BLaER1 (cell line): ENCODE measurements around the gene NRP2.
A peak's percentile ranks its signal among the peaks of the same experiment; 100 is the strongest.

Experiments used
- H3K27ac ChIP-seq: shearing (Covaris generic); formaldehyde crosslinking; 2 replicates; pipeline ENCODE4 v1.8.1; 2022
- H3K27me3 ChIP-seq: shearing (Covaris generic); formaldehyde crosslinking; 2 replicates; pipeline ENCODE4 v1.8.1; 2022
- H3K36me3 ChIP-seq: shearing (Covaris generic); formaldehyde crosslinking; 2 replicates; pipeline ENCODE4 v1.8.1; 2022
- H3K4me1 ChIP-seq: shearing (Covaris generic); formaldehyde crosslinking; 2 replicates; pipeline ENCODE4 v1.8.1; 2022
- H3K4me2 ChIP-seq: shearing (Covaris generic); formaldehyde crosslinking; 2 replicates; pipeline ENCODE4 v1.8.1; 2022
- H3K4me3 ChIP-seq: shearing (Covaris generic); formaldehyde crosslinking; 2 replicates; pipeline ENCODE4 v1.8.1; 2022
- H3K9ac ChIP-seq: shearing (Covaris generic); formaldehyde crosslinking; 2 replicates; pipeline ENCODE4 v1.8.1; 2022
- H3K9me3 ChIP-seq: shearing (Covaris generic); formaldehyde crosslinking; 2 replicates; pipeline ENCODE4 v1.8.1; 2022
- H4K20me1 ChIP-seq: shearing (Covaris generic); formaldehyde crosslinking; 2 replicates; pipeline ENCODE4 v1.8.1; 2022
- Cebpa-rat ChIP-seq: shearing (Covaris generic); IDR thresholded peaks from 2 replicates; pipeline ENCODE4 v1.8.1; 2022

Gene NRP2

DNA sequence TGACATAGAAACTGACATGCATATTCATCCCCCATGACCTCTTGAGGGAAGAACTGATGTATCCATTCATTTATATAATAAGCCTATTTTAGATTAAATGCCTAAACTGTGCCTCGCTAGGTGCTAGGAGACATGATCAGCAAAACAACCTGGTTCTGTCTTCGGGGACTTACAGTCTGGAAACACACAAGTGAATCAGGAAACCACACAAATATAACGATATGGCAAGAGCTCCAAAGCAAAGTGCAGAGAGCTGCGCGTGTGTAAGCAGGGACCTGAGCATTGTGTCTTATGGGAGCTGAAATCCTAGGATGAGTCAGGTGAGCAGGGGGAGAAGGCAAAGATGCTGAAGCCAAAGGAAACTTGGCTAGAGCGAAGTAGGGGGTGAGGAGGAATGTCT, 120.6 kb downstream of the NRP2 start:
- Histone ChIP-seq H3K9ac (no peak overlapping the region), H3K4me2 (peak overlapping the region; percentile 58), H3K27ac (no peak overlapping the region), H3K9me3 (peaks cover 12% of the 10 kb centered on the region), H3K4me3 (no peak overlapping the region), H3K27me3 (no peaks in the 10 kb centered on the region), H4K20me1 (no peaks in the 10 kb centered on the region), H3K36me3 (0 out of 2 replicates have a peak, but pooled peaks cover 4% of the 10 kb centered on the region), H3K4me1 (peaks cover 27% of the 10 kb centered on the region)
- no peak for TF ChIP-seq Cebpa-rat

DNA sequence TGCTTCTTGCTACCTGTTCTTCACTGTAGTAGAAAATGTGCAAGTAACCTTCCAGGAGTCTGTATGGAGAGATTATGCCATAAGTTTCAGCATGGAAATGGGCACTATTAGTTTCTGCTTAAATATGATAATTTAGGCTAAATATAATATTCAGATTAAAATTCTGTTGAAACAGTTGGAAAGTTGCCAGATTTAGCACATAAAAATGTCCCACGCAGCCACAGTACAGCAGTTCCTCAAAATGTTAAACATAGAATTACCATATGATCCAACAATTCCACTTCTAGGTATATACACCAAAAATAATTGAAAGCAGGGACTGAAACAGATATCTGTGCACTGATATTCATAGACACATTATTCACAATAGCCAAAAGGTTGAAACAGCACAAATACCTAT, 121.2 kb downstream of the NRP2 start:
- H3K9me3 ChIP-seq = peaks cover 7% of the 10 kb centered on the region
- no peak overlapping the region for H3K4me3 ChIP-seq
- H4K20me1 ChIP-seq = no peaks in the 10 kb centered on the region
- H3K4me1 ChIP-seq = peaks cover 27% of the 10 kb centered on the region
- H3K36me3 ChIP-seq = 0 out of 2 replicates have a peak, but pooled peaks cover 3% of the 10 kb centered on the region
- no peak for TF ChIP-seq Cebpa-rat
- no peaks in the 10 kb centered on the region for H3K27me3 ChIP-seq
- H3K9ac ChIP-seq = no peak overlapping the region
- H3K4me2 ChIP-seq = peak overlapping the region; percentile 58; the same call in 1 of the 2 replicates
- H3K27ac ChIP-seq = no peak overlapping the region

DNA sequence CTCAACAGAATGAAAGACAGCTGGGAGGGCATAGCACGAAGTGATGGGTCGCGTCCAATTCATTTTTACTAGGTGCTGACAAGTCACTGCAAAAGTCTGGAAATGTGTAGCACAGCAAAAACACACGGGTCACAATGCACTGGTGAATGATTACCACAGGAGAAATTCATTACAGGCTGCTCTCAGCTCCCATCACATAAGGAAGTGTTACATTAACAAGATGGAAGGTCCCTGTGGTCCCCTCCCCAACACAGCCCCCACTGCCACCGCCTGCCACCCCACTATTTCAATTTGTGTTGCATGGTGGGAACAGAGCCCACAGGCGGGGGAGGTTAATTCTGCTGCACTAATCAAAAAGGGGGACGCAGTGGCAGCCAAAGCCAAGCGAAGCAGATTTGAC, 122.8 kb downstream of the NRP2 start:
- Histone ChIP-seq H3K27me3 (no peaks in the 10 kb centered on the region), H3K36me3 (no peaks in the 10 kb centered on the region), H3K4me3 (no peak overlapping the region), H3K4me2 (no peak overlapping the region), H3K4me1 (peaks cover 27% of the 10 kb centered on the region), H3K9ac (no peak overlapping the region), H3K9me3 (no peaks in the 10 kb centered on the region), H4K20me1 (no peaks in the 10 kb centered on the region), H3K27ac (no peak overlapping the region)
- TF ChIP-seq Cebpa-rat = no peak

DNA sequence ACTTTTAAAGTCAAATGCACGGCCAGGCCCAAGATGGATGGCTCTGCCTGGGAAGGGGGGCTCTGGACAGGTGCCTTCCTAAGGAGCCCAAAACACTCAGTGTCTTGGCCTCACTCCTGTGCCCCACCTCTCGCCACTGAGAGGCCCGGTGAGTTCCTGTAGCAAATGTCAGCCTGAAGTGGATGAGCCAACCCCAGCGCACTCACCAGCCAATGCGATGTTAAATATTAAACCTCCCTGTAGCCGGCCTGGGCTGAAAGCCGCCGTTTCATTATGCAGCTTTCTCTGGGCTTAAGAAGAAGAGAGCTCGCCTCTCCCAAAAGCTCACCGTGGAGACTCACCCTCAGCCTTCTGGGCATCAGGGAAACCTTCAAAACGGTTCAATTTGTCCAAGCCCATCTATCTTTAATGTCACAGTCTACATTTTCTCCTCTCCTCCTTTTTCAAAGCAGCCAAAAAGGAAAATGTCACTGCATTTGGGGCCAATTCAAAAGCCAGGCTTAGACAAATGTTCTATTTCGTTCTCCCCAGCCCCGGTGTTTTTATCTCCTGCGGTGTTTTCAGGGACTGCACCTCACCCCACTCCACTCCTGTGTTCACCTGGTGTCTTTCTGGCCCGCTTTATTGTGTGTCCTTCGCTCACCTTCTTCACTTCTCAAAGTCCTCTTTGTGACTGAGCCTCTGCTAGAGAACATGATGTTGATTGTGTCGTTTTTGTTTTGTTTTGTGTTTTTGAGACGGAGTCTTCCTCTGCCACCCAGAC, 124.0 kb downstream of the NRP2 start:
- no peak for TF ChIP-seq Cebpa-rat
- H3K9ac ChIP-seq = no peak overlapping the region
- no peaks in the 10 kb centered on the region for H4K20me1 ChIP-seq
- no peak overlapping the region for H3K4me2 ChIP-seq
- H3K4me1 ChIP-seq = peaks cover 24% of the 10 kb centered on the region
- no peaks in the 10 kb centered on the region for H3K27me3 ChIP-seq
- H3K36me3 ChIP-seq = no peaks in the 10 kb centered on the region
- no peaks in the 10 kb centered on the region for H3K9me3 ChIP-seq
- no peak overlapping the region for H3K27ac ChIP-seq
- H3K4me3 ChIP-seq = no peak overlapping the region

DNA sequence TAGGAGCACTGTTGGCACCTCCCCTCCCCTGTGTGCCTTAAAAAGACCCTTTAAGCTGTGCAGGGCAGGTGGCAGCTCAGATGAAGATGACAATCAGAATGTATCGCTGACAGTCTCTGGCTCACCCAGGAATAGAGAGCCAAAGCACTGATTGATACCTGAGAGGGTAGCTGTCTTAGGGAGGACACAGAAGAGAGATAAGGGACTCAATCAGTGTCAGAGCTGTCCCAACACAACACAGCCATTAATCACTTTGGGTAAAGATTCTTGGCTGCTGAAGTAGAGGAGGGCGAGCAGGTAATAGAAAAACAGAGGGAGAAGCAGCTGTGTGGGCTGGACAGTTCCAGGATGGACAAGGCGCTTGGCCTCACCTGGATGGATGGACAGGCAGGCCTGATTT, 124.9 kb downstream of the NRP2 start:
- no peak for TF ChIP-seq Cebpa-rat
- Histone ChIP-seq H3K36me3 (no peaks in the 10 kb centered on the region), H3K4me1 (peaks cover 15% of the 10 kb centered on the region), H3K4me2 (no peak overlapping the region), H3K9me3 (no peaks in the 10 kb centered on the region), H3K27ac (no peak overlapping the region), H4K20me1 (no peaks in the 10 kb centered on the region), H3K9ac (no peak overlapping the region), H3K27me3 (no peaks in the 10 kb centered on the region), H3K4me3 (no peak overlapping the region)

DNA sequence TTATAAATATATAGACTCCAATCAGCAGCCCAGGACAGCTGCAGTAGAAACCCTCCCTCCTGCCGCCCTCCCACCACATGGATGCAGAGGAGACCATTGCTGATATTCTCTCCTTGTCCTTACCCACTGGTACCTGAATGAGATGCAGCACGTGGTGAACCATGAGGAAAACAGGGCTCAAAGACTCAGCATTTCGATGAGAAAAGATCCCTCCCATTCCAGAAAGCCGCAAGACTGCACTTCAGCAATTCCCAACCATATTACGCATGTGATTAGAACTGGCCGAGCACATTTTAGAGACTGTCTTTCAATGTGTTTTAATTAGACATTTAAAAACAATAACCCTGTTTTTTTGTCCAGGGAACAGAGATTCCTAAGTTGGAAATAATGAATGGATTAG, 125.5 kb downstream of the NRP2 start:
- H3K4me2 ChIP-seq = no peak overlapping the region
- H4K20me1 ChIP-seq = no peaks in the 10 kb centered on the region
- no peaks in the 10 kb centered on the region for H3K9me3 ChIP-seq
- H3K4me1 ChIP-seq = peaks cover 10% of the 10 kb centered on the region
- no peaks in the 10 kb centered on the region for H3K27me3 ChIP-seq
- H3K9ac ChIP-seq = no peak overlapping the region
- no peaks in the 10 kb centered on the region for H3K36me3 ChIP-seq
- no peak overlapping the region for H3K4me3 ChIP-seq
- no peak for TF ChIP-seq Cebpa-rat
- H3K27ac ChIP-seq = no peak overlapping the region

DNA sequence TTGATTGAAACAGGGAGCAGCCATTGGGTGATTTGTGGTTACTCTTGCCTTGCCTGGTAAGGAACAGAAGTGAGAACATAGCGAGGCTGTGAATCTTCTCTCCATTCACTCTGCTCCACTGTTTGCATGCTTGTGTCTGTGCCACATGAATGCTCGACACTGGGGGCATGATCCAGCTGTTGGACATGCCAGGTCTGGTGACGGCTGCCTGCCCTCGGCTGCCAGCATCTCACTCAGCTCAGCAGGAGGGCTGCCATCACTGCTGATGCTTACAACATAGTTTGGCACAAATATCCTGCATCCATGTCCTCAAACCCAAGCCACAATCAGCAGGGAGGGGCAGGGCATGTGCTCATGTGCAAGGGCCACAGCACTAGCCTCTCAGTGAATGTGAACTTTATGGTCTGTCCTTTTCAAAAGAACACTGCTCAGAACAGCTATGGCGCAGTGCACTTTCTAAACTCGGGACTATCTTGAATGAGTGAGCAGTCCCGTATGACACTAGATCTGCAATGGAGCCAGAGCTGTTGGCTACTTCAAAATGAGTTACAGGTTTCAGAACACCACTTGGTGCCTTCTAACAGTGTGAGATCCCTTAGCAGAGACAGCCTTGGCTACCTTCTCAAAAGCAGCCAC, 126.3 kb downstream of the NRP2 start:
- no peaks in the 10 kb centered on the region for H3K27me3 ChIP-seq
- H3K9ac ChIP-seq = no peak overlapping the region
- TF ChIP-seq Cebpa-rat = no peak
- no peak overlapping the region for H3K4me2 ChIP-seq
- H3K9me3 ChIP-seq = no peaks in the 10 kb centered on the region
- H3K4me3 ChIP-seq = no peak overlapping the region
- no peaks in the 10 kb centered on the region for H4K20me1 ChIP-seq
- peaks cover 1% of the 10 kb centered on the region for H3K4me1 ChIP-seq
- no peaks in the 10 kb centered on the region for H3K36me3 ChIP-seq
- H3K27ac ChIP-seq = no peak overlapping the region

DNA sequence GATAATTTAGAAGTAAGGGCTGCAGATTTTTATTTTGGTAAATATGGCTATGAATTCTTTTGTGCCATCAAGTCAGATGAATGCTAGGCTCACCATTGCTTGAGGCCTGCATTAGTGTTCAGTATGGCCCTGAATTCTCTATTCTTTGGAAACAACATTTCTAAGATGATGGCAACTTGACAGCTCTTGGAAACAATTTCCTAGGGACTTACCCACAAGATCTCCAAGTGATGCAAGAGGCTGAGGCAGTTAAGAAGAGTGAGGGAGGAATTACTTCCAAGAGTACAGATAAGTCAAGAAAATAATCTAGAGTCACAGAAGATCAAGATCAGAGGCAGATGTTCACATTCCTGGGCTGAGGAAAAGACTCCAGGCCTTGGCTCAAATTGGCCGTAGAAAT, 129.1 kb downstream of the NRP2 start:
- H3K9ac ChIP-seq = no peak overlapping the region
- H3K4me3 ChIP-seq = no peak overlapping the region
- H3K4me1 ChIP-seq = no peaks in the 10 kb centered on the region
- no peak overlapping the region for H3K4me2 ChIP-seq
- H4K20me1 ChIP-seq = no peaks in the 10 kb centered on the region
- no peak for TF ChIP-seq Cebpa-rat
- H3K27me3 ChIP-seq = no peaks in the 10 kb centered on the region
- H3K36me3 ChIP-seq = no peaks in the 10 kb centered on the region
- no peak overlapping the region for H3K27ac ChIP-seq
- H3K9me3 ChIP-seq = no peaks in the 10 kb centered on the region

DNA sequence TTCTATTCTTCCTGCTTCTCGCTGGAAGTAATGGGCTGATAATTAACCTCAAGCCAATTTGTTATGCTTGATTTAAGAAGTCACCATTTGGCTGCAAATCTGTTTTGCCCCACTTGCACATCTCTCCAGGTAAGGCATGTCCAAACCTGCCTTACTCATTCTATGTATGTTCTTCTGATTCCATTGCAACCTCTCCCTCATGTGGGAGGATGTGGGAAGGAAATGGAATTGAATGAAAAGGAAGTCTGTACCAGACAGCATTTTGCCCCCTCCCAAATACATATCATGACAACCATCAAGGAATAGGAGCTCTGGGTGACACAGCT, 131.7 kb downstream of the NRP2 start:
- no peaks in the 10 kb centered on the region for H3K36me3 ChIP-seq
- H3K4me1 ChIP-seq = no peaks in the 10 kb centered on the region
- no peaks in the 10 kb centered on the region for H4K20me1 ChIP-seq
- H3K4me2 ChIP-seq = no peak overlapping the region
- H3K4me3 ChIP-seq = no peak overlapping the region
- no peak overlapping the region for H3K27ac ChIP-seq
- H3K9ac ChIP-seq = no peak overlapping the region
- no peaks in the 10 kb centered on the region for H3K27me3 ChIP-seq
- no peak for TF ChIP-seq Cebpa-rat
- H3K9me3 ChIP-seq = no peaks in the 10 kb centered on the region

DNA sequence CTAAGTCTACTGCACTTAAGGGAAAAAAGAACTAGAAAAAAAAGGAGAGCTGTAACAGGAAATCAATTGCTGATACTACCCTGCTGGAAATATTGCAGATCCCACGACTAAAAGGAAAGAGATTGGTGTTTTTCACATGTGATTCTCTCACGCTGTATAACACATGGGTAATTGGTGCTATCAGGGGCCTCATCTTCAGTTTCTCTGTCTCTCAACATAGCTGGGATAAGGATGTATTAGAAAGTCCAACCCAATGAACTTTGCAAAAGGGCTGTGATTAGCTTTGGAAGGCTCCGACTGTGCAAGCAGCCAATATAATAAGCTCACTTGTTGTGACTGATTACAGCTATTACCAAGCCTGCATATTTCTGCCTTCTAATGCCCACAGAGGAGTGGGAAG, 133.4 kb downstream of the NRP2 start:
- Histone ChIP-seq H3K36me3 (no peaks in the 10 kb centered on the region), H3K9me3 (no peaks in the 10 kb centered on the region), H3K4me3 (no peak overlapping the region), H3K9ac (no peak overlapping the region), H4K20me1 (no peaks in the 10 kb centered on the region), H3K4me1 (no peaks in the 10 kb centered on the region), H3K27me3 (no peaks in the 10 kb centered on the region), H3K4me2 (no peak overlapping the region), H3K27ac (no peak overlapping the region)
- TF ChIP-seq Cebpa-rat = no peak
